ENCODE measurements around the gene SOCS1.
A peak's percentile ranks its signal among the peaks of the same experiment; 100 is the strongest.

SOCS1 gene

DNA sequence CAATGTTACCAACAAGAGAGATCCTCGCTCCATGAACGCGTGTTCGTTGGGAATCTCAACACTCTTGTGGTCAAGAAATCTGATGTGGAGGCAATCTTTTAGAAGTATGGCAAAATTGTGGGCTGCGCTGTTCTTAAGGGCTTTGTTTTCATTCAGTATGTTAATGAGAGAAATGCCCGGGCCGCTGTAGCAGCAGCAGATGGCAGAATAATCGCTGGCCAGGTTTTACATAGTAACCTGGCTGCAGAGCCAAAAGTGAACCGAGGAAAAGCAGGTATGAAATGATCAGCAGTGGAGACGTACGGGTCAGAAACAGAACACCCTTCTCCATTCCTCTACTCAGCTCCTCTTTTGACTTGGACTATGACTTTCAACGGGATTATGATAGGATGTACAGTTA is 13.3 kb downstream of the SOCS1 start:
- no peak for DNase-seq

GRCh38 chr16:11241480-11242204 is 14.4 kb downstream of the SOCS1 start:
- no peak for DNase-seq

DNA sequence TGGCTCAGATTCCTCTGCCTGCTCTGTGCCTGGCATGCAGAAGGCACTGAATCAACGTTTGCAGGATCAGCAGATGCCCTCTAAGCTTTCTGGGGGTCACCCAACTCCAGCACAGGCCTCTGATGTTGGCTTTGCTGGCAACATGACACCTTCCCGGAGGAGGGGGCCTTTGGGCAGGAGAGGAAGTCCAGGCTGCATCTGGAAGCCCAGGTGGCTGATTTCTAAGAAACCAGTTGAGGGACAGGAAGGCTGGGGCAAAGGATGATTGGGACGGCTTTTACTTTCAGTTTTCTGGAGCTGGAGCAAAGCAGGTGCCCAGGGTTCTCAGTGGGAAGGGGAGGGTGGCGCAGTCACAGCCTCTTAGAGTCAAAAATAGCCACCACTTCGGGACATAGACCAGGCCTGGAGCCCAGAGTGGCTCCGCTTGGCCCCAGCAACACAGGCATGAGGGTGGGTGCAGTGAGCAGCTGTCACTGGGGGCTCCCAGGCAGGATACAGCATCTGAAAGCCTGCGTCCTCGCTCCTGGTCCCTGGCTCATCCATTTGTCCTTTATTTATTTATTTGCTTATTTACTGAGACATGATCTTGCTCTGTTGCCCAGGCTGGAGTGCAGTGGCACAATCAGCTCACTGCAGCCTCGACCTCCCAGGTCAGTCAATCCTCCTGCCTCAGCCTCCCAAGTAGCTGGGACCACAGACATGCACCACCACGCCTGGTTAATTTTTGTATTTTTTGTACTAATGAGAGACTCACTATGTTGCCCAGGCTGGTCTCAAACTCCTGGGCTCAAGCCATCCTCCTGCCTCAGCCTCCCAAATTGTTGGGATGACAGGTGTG is 15.1 kb downstream of the SOCS1 start:
- DNase-seq: peak; percentile 46

DNA sequence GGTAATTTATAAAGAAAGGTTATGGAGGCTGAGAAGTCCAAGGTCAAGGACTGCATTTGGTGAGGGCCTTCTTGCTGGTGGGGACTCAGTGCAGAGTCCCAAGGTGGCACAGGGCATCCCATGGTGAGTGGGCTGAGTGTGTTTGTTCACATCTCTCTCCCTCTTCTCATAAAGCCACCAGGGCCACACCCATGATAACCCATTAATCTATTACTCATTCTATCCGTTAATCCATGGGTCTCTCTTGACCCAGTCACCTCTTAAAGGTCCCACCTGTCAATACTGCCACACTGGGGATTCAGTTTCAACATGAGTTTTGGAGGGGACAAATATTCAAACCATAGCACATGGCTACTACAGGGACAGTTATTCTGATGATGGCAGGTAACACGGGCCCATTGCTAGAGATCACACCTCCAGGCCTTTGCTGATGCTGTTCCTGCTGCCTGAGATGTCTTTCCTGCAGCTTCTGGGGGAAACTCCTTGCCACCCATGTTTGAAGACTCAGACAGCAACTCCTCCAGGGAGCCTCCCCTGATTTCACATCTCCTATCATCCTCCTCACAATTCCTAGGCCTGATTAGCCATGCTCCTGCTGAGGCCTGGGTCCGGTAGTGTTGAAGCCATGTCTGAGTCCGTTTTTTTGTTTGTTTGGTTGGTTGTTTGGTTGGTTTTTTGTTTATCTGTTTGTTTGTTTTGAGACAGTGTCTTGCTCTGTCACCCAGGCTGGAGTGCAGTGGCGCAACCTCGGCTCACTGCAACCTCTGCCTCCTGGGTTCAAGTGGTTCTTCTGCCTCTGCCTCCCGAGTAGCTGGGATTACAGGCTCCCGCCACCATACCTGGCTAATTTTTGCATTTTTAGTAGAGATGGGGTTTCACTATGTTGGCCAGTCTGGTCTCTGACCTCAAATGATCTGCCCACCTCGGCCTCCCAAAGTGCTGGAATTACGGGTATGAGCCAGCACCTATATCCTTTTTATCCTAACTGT is 16.1 kb downstream of the SOCS1 start:
- DNase-seq: no peak

GRCh38 chr16:11238272-11239202 is 17.5 kb downstream of the SOCS1 start:
- DNase-seq: no peak

- DNase-seq: peak; percentile 95
These were observed 19.3 kb downstream of the SOCS1 start for GRCh38 chr16:11236461-11237254.

DNA sequence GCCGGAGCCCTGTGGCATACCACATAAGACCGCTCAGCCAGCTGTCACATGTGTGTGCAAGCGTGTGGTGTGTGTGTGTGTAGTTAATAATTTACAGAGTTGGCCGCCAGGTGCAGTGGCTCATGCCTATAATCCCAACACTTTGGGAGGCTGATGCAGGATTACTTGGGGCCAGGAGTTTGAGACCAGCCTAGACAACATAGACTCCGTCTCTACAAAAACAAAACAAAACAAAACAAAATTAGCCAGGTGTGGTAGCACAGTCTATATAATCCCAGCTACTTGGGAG is 20.4 kb downstream of the SOCS1 start:
- peak; percentile 83 for DNase-seq

DNA sequence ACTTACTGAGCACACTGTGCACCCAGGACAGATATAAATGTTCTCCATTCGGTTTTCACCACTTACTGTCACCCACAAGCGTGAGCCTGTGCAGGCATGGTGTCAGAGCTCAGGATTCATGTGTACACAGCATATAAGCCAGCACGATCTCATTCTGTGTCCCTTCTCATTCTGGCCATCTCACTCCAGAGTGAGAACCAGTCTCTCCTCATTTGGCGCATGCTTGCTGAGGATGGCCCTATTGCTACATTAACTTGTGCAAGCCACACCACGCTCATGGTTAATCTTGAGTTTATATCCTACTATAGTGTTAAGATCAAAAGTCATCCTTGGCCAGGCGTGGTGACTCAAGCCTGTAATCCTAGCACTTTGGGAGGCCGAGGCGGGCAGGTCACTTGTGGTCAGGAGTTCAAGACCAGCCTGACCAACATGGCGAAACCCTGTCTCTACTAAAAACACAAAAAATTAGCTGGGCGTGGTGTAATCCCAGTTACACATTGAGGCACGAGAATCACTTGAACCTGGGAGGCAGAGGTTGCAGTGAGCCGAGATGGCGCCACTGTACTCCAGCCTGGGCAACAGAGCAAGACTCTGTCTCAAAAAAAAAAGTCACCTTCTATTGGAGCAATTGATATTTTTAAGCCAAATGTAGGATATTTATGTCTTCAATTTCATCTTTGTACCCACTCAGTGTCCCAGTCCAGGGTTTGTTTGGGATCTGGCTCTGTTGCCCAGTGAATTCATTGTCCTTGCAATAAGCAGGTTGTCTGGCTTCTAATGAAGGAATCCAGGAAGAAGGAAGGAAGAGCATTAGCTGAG is 20.9 kb downstream of the SOCS1 start:
- peak; percentile 48 for DNase-seq

- peak; percentile 62 for DNase-seq
These were observed 22.2 kb downstream of the SOCS1 start for GRCh38 chr16:11233727-11234376.

- peak; percentile 96 for DNase-seq
These were observed 22.9 kb downstream of the SOCS1 start for GRCh38 chr16:11232852-11233726.

DNA sequence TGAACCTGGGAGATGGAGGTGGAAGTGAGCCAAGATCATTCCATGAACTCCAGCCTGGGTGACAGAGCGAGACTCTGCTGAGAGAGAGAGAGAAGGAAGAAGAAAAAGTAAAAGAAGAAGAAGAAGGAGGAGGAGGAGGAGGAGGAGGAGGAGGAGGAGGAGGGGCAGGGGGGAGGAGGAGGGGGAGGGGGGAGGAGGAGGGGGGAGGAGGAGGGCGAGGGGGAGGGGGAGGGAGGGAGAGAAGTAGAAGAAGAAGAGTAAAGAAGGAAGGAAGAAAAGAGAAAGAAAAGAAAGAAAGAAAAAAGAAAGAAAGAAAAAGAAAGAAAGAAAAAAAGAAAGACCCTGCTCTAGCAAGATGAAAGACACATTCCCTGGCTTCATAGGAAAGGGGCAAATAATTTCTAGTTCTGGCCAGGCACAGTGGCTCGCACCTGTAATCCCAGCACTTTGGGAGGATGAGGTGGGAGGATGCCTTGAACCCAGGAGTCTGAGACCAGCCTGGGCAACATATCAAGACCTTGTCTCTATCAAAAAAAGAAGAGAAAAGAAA is 23.6 kb downstream of the SOCS1 start:
- no peak for DNase-seq

GRCh38 chr16:11231367-11231970 is 24.5 kb downstream of the SOCS1 start:
- no peak for DNase-seq

- no peak for DNase-seq
These were observed 26.1 kb downstream of the SOCS1 start for GRCh38 chr16:11229906-11230305.

DNA sequence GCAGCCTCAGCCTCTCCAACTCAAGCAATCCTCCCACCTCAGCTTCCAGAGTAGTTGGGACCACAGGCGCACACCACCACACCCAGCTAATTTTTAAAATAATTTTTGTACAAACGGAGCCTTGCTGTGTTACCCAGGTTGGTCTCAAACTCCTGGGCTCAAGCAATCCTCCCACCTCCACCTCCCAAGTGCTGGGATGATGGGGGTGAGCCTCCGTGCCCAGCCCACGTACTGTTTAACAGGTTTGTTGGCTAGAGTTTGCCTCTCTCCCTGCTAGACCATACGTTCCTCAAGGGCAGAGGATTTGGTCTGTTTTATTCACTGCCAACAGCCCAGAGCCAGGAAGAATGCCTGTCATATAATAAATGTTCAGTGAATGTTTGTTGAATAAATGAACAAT is 26.6 kb downstream of the SOCS1 start:
- no peak for DNase-seq

DNA sequence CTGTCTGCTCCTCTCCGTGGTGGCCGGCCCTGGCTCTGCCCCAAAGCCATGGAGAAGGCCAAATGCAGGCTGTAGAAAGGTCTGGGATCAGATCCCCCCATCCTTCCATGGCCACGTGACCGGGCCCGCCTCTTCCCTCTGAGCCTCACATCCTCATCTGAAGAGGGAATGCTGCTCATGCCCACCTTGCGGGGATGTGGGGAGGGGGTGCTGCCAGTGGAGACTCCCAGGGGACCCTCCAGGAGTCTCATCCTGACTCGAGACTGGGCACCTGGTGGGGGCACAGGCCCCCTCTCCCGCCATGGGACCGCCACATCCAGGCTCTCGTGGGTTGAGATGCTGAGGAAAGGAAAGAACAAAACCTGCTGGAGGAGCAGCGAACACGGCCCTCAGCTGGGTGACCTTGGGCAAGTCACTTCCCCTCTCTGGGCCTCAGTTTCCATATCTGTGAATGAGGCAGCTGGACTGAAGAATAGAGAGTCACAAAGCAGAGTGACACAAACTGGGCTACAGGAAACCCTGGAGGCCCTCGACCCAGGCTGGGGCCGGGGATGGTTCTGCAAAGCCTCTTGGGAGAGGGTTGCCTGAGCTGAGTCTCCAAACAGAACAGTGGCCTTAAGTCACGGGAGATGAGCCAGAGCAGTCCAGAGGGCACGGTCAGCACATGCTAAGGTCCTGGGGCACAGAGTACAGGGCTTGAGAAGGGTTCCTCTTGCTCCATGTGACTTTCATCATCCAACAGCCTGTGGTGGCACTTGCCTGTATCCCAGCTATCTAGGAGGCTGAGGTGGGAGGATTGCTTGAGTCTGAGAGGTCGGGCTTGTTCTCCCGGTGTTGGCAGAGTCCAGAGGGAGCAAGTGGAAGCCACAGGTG is 30.1 kb downstream of the SOCS1 start:
- no peak for DNase-seq

- peak; percentile 46 for DNase-seq
These were observed 30.9 kb downstream of the SOCS1 start for GRCh38 chr16:11224894-11225676.
